Left lung (tissue), 10 donors: ENCODE results near the gene LRRC8E. TPM values are rescaled to one million over a fixed set of nuclear protein-coding genes. Genes with fewer than 3 reads are reported as not detected.

Source experiments
- ATAC-seq: fragments of 200-7000 bp; cut with Tn5 transposase; one replicate; pipeline ENCODE4 v1.9.1; 2020; ENCODE audit warnings: moderate library complexity
- DNase-seq, 4 donors: peaks; one replicate each; pipeline ENCODE4 v3.0.0-alpha.2; 2013 to 2020
- H3K27ac ChIP-seq, 2 donors: fragments of 200-600 bp; sonication (generic) in 1 of 2; one replicate each; pipeline versions ENCODE4 v1.5.0 to v1.8.0; 2020 to 2021
- H3K27me3 ChIP-seq, 2 donors: fragments of 200-600 bp; sonication (generic) in 1 of 2; one replicate each; pipeline versions ENCODE4 v1.5.0 to v1.8.0; 2020 to 2021
- H3K36me3 ChIP-seq, 2 donors: fragments of 200-600 bp; sonication (generic) in 1 of 2; one replicate each; pipeline versions ENCODE4 v1.5.0 to v1.8.0; 2020 to 2021
- H3K4me1 ChIP-seq, 2 donors: fragments of 200-600 bp; one replicate each; pipeline ENCODE4 v1.8.0; 2021
- H3K4me3 ChIP-seq, 2 donors: fragments of 200-600 bp; sonication (generic) in 1 of 2; one replicate each; pipeline versions ENCODE4 v1.5.0 to v1.8.0; 2020 to 2021; ENCODE audit warnings: mild to moderate bottlenecking in 1 of 2
- H3K9me3 ChIP-seq, 2 donors: fragments of 200-600 bp; sonication (generic) in 1 of 2; one replicate each; pipeline versions ENCODE4 v1.5.0 to v1.8.0; 2020 to 2021
- intact Hi-C, 2 donors: fragments of 100-400 bp; cut with DNase I; formaldehyde crosslinking; loops; one replicate each; pipeline versions ENCODE4 v1.11.2 to v1.14.2; 2022
- polyA plus RNA-seq, 6 donors: library from polyadenylated mRNA; unstranded; fragments of 120-200 nt; gene quantifications; one replicate each; pipeline ENCODE4 v1.2.1, GENCODE V29; 2013; ENCODE audit not compliant: insufficient read length in 6 of 6
- total RNA-seq, 2 donors: library from RNA; stranded (reverse); fragmentation: NEBNext Ultra II Directional; extraction: Animal tissue kit (Norgen Biotek cat#: 25700); gene quantifications; one replicate each; pipeline ENCODE4 v1.2.1, GENCODE V29; 2021
- TF ChIP-seq, protein P1 (sequence below), 2 donors: fragments of 200-600 bp; sonication (generic) in 1 of 2; IDR thresholded peaks; one replicate each; pipeline versions ENCODE4 v1.5.0 to v1.8.0; 2021; ENCODE audit warnings: antibody characterized with exemption in 2 of 2
- donor health status: DM: no; HTN: yes; CAD: no.
- donor health status: DM: no; HTN: no; CAD: no.

Gene LRRC8E
- total and polyA plus RNA-seq, 8 donors, result 3.7 to 10.5 (median 4.7) TPM

DNA sequence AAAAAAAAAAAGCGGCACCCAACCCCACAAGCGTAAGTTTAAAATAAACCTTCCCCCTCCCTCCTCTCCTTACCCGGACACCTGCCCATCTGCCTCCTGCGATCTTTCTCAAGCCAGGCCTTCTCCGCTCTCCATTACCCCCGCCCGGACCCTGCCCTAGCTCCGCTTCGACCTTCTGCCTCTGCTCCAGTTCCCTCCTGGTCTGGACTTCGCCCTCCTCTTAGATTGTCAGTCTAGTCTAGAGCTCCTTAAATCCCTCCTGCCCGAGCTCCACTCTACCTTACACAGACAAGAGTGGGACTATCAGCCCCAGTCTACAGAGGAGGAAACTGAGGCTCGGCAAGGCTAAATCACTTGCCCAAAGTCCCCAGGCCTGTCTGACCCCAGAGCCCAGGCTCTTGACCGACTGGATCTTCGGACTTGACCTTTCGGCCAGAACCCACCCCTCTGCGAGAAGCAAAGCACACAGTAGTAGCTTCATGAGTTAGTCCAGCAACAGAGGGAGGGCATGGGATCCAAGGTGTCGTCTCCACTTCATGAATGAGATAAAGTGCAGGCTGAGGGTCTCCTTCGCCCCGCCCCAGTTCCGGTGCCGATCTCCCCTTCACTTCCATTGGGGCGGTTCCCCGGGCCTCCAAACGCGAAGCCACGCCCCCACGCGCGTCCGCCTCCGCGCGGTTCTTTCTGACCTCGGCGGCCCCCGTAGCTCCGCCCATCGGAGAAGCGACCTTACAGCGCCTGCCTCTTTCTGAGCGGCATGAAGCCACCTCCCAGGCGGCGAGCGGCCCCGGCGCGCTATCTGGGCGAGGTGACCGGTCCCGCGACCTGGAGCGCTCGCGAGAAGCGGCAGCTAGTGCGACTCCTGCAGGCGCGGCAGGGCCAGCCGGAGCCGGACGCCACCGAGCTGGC, 31.6 kb downstream of the LRRC8E start, which contains the start of gene SNAPC2:
SNAPC2 (plus strand) TSS at position 729 of the 909 bp plus-strand sequence; CDS start at position 758, 29 bp downstream.
- DNase-seq (peak; percentile 94 to 97 (median 96)), ATAC-seq (peak; percentile 74)
- TF ChIP-seq, protein P1, sequence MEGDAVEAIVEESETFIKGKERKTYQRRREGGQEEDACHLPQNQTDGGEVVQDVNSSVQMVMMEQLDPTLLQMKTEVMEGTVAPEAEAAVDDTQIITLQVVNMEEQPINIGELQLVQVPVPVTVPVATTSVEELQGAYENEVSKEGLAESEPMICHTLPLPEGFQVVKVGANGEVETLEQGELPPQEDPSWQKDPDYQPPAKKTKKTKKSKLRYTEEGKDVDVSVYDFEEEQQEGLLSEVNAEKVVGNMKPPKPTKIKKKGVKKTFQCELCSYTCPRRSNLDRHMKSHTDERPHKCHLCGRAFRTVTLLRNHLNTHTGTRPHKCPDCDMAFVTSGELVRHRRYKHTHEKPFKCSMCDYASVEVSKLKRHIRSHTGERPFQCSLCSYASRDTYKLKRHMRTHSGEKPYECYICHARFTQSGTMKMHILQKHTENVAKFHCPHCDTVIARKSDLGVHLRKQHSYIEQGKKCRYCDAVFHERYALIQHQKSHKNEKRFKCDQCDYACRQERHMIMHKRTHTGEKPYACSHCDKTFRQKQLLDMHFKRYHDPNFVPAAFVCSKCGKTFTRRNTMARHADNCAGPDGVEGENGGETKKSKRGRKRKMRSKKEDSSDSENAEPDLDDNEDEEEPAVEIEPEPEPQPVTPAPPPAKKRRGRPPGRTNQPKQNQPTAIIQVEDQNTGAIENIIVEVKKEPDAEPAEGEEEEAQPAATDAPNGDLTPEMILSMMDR (IDR thresholded peaks at IDR 0.05), result no peak
- peaks cover 42 to 54% of the 10 kb centered on the region in 2 donors for H3K27me3 ChIP-seq
- H3K9me3 ChIP-seq, result no peaks in the 10 kb centered on the region
- H3K36me3 ChIP-seq, result peaks cover 0 to 21% of the 10 kb centered on the region in 2 donors
- H3K4me3 ChIP-seq, result peak within 1 kb of the TSS; percentile 57 to 72
- H3K4me1 ChIP-seq, result peaks cover 28 to 65% of the 10 kb centered on the region in 2 donors
- peak within 1 kb of the TSS; percentile 87 to 92 for H3K27ac ChIP-seq
- intact Hi-C loops, result no loop called here

DNA sequence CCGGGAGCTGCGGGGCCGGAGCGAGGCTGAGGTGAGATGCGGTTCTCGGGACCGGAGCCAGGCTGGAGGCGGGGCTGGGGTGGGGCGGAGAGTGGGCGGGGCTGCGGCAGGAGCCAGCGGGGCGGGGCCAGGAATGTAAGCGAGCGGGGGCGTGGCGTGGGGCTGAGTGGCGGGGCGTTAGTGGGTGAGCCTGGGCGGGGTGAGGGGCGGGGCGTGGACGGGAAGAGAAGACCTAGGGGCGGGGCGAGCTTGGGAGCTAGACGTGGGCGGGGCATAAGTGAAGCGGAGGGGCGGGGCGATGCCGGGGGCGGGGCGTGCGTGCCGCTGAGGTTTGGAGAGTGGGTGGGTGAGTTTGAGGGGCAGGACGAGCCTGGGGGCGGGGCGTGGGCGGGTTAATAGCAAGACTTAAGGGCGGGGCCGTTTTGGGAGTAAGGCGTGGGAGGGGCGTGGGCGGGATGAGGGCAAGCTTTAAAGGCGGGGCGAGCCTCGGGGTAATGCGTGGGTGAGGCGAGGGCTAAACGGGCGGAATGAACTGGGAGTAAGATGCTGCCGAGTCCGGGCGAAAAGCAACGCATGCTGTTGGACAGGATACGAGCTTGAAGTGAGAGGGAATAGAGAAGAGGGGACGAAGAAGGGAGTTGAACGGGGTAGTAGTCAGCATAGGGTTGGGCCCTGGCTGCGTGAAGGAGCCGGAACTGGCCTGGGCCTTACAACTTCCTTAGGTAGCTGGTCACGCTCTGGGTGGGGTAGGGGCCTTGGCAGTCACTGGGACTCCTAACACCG, 32.4 kb downstream of the LRRC8E start:
- Histone ChIP-seq H3K4me3 (peak overlapping the region; percentile 57 to 72), H3K36me3 (peaks cover 0 to 21% of the 10 kb centered on the region in 2 donors), H3K9me3 (no peaks in the 10 kb centered on the region), H3K4me1 (peaks cover 33 to 71% of the 10 kb centered on the region in 2 donors), H3K27ac (peak overlapping the region; percentile 87 to 92), H3K27me3 (peaks cover 35 to 54% of the 10 kb centered on the region in 2 donors)
- DNase-seq (peak; percentile 90 to 100 (median 98)), ATAC-seq (peak; percentile 89)
- intact Hi-C loops, result no loop called here
- TF ChIP-seq, protein P1 (IDR thresholded peaks at IDR 0.05), result no peak

DNA sequence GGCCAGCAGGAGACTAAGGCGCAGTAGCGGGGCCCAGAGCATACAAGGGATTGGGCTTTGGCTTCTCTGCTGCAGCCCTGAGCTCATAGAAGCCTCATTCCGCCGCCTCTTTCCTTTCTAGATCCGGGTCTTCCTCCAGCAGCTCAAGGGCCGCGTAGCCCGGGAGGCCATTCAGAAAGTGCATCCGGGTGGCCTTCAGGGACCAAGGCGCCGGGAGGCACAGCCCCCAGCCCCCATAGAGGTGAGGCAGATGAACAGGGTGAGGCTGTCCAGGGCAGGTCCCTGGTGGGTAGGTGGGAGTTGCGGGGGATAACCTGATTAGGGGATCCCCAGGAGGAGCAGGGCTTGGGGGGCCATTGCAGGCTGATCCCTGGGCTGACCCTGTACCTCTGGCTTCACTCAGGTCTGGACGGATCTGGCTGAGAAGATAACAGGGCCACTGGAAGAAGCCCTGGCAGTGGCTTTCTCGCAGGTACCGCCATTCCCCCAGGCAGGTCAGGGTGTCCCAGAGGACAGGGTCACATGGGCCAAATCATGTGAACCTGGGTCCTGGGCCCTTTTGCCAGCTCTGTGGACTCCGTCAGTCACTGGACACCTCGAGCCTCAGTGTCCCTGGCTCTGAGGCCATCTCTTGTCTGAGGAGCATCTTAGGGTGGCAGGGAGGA, 33.1 kb downstream of the LRRC8E start:
- H3K4me3 ChIP-seq, result peak overlapping the region; percentile 19 to 72
- DNase-seq, result no peak
- H3K4me1 ChIP-seq, result peaks cover 28 to 69% of the 10 kb centered on the region in 2 donors
- intact Hi-C loops, result no loop called here
- H3K27me3 ChIP-seq, result peaks cover 28 to 47% of the 10 kb centered on the region in 2 donors
- ATAC-seq, result no peak
- no peaks in the 10 kb centered on the region for H3K9me3 ChIP-seq
- TF ChIP-seq, protein P1 (IDR thresholded peaks at IDR 0.05), result no peak
- peaks cover 0 to 21% of the 10 kb centered on the region in 2 donors for H3K36me3 ChIP-seq
- peak overlapping the region; percentile 40 to 86 for H3K27ac ChIP-seq

DNA sequence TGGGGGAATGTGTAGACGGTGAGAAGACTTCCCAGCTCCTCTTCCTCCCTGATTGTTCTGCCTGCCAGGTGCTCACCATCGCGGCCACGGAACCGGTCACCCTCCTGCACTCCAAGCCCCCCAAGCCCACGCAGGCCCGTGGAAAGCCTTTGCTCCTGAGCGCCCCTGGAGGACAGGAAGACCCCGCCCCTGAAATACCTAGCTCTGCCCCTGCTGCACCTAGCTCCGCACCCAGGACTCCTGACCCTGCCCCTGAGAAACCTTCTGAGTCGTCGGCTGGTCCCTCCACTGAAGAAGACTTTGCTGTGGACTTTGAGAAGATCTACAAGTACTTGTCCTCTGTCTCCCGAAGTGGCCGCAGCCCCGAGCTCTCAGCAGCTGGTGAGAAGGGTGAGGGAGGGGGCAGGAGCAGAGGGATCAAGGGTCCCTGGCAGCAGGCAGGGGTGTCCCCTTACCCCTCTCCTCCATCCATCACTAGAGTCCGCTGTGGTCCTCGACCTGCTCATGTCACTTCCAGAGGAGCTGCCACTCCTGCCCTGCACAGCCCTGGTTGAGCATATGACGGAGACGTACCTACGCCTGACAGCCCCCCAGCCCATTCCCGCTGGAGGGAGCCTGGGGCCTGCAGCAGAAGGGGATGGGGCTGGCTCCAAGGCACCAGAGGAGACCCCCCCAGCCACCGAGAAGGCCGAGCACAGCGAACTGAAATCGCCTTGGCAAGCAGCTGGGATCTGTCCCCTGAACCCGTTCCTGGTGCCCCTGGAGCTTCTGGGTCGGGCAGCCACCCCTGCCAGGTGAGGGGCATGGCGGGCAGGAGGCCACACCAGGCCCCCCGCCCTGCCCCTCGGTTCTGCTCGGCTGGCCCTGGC, 33.9 kb downstream of the LRRC8E start:
- peaks cover 27 to 66% of the 10 kb centered on the region in 2 donors for H3K4me1 ChIP-seq

More for the DNA sequence above, 33.9 kb downstream of the LRRC8E start:
- H3K4me3 ChIP-seq, result peak overlapping the region in 1 of 2 donors; percentile 72
- H3K27me3 ChIP-seq, result peaks cover 20 to 40% of the 10 kb centered on the region in 2 donors
- DNase-seq (peak in 1 of 4 donors; percentile 69), ATAC-seq (no peak)
- H3K9me3 ChIP-seq, result no peaks in the 10 kb centered on the region
- H3K27ac ChIP-seq, result no peak overlapping the region
- TF ChIP-seq, protein P1 (IDR thresholded peaks at IDR 0.05), result no peak
- intact Hi-C loops, result no loop called here
- peaks cover 0 to 25% of the 10 kb centered on the region in 2 donors for H3K36me3 ChIP-seq
